NCI-H1092 (cell line): ENCODE data around the gene BTN3A1.

Source experiments
- DNase-seq: peaks from one replicate; lab custom pipeline; 2025; lab: John Stamatoyannopoulos, UW

BTN3A1 gene

DNA sequence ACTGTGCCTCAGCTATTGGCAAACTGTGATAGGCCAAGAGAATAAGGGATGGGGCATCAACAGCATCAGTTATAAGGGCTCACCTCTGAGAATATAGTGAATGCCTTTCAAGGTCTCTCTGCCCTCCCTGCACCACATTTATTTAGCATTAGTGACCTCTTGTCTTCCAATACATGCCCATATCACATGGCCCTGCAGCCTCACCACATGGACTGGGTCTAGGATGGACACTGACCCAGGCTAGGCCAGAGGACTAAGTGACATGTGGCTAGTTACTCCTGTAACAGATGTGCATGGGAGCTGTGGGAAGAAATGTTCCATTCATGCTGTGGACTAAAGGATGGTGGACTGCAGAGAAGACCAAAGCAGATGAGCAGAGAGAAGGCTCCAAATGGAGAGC lies 22.3 kb upstream of the BTN3A1 start:
- no peak for DNase-seq

DNA sequence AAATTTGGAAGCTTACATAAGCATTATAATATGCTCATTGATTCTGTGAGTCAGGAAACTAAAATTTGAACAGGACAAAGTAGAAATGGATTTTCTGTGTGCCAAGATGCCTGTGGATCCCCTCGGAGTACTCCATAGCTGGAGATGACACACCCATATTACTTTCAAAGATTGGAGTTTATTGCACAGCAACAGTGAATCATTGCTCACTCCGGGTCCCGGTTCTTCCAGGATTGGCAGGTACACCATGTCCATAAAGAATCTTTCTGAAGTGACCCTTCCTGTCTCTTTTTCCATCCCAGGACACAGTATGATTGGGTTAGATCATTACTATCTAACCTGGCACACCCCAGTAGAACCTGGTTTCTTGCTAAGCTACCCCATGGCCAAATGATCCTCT lies 21.8 kb upstream of the BTN3A1 start:
- no peak for DNase-seq

- DNase-seq, result no peak
Measured at GRCh38 chr6:26382121-26382520, 20.0 kb upstream of the BTN3A1 start.

- DNase-seq, result no peak
Measured at GRCh38 chr6:26383624-26384417, 18.3 kb upstream of the BTN3A1 start.

- DNase-seq, result no peak
Measured at GRCh38 chr6:26385734-26386125, 16.3 kb upstream of the BTN3A1 start.

GRCh38 chr6:26387565-26387964 lies 14.5 kb upstream of the BTN3A1 start:
- no peak for DNase-seq

DNA sequence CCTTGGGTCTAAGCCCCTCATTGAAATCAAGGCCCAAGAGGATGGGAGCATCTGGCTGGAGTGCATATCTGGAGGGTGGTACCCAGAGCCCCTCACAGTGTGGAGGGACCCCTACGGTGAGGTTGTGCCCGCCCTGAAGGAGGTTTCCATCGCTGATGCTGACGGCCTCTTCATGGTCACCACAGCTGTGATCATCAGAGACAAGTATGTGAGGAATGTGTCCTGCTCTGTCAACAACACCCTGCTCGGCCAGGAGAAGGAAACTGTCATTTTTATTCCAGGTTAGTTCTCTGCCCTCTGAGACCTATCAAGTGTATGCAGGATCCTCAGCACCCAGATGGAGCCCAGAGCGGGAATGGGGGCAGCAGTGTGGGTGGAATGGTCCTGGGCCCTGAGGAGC lies 14.1 kb upstream of the BTN3A1 start:
- DNase-seq, result no peak

DNA sequence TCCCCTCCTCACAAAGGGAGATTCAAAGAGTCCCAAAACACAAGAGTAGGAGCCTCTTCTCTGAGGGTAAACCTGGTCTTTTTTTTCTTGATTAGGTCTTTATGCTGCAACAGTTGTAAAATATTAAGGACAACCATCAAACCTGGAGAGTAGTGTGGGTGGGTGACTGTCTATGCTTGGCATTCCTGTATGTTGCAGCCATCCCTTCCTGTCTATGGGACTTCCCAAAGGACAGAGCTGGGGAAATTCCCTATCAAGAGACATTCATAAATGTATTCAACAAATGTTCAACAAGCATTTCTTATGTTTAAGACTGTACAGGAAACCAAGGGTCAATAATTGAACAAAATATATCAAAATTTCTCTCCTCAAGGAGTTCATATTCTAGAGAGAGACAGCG lies 13.6 kb upstream of the BTN3A1 start:
- DNase-seq, result no peak

DNA sequence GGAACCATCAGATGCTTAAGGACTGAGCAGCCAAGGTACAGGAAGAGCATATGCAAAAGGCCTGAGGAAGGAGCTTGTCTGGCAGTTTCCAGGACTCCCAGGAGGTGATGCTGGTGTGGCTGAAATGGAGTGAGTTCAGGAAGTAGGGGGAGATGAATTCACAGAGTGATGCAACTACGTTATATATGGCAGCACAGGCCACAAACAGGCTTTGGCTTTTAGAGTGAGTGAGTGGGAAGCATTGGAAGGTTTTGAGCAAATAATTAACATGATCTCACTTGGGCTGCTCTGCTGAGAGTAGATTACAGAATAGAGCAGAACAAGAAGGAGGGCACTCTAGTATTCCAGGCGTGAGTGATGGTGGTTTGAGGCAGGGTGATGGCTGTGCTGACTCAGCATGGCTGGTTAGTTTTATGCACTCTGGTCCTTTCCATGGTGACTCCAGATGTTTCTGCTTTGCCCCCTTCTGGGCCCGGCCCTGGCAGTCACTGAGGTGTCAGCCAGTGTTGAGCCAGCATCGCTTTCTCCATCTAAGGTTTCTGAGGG lies 12.7 kb upstream of the BTN3A1 start:
- DNase-seq, result no peak

- no peak for DNase-seq
Measured at GRCh38 chr6:26390531-26390930, 11.5 kb upstream of the BTN3A1 start.

GRCh38 chr6:26392932-26393636 lies 9.0 kb upstream of the BTN3A1 start:
- no peak for DNase-seq

GRCh38 chr6:26394289-26394688 lies 7.8 kb upstream of the BTN3A1 start:
- no peak for DNase-seq

DNA sequence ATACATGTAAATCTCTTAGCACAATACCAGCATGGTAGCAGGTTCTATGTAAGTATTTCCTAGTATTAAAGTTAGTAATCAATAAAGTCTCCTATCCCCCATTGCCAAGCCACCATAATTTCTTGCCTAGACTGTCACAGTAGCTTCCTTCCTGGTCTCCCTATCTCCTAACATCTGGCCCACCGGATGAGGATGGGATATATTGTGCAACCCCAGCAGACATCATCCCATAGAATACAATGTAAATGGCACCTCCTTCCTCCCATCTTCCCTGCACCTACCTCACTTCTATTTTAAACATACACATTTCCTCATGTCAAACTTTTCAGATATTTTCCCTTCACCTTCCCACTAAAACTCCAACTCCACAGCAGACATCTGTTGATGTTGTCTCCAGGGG lies 3.5 kb upstream of the BTN3A1 start:
- no peak for DNase-seq

GRCh38 chr6:26400626-26401025 lies 1.4 kb upstream of the BTN3A1 start:
- DNase-seq, result no peak

- no peak for DNase-seq
Measured at GRCh38 chr6:26401389-26401986, 587 bp upstream of the BTN3A1 start.

- DNase-seq, result no peak
Measured at GRCh38 chr6:26403893-26404292, 1.8 kb downstream of the BTN3A1 start.

DNA sequence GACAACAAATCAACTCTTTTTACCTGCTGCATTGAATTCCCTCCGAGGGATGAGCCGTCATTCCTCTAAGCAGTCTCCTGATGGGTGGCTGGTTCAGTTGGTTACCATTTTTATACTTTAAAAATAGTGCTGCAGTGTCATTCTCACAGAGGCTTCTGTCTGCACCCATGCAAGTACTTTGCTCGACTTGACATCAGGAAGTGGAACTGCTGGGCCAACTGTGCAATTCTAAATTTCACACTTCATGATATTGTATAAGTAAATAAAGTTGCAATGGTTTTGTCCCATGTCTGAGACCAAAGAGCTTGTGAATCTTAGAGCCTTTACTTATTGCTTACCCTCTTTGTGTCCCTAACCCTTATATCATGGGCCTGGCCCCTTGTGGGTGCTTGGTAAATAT lies 2.5 kb downstream of the BTN3A1 start:
- DNase-seq, result no peak

DNA sequence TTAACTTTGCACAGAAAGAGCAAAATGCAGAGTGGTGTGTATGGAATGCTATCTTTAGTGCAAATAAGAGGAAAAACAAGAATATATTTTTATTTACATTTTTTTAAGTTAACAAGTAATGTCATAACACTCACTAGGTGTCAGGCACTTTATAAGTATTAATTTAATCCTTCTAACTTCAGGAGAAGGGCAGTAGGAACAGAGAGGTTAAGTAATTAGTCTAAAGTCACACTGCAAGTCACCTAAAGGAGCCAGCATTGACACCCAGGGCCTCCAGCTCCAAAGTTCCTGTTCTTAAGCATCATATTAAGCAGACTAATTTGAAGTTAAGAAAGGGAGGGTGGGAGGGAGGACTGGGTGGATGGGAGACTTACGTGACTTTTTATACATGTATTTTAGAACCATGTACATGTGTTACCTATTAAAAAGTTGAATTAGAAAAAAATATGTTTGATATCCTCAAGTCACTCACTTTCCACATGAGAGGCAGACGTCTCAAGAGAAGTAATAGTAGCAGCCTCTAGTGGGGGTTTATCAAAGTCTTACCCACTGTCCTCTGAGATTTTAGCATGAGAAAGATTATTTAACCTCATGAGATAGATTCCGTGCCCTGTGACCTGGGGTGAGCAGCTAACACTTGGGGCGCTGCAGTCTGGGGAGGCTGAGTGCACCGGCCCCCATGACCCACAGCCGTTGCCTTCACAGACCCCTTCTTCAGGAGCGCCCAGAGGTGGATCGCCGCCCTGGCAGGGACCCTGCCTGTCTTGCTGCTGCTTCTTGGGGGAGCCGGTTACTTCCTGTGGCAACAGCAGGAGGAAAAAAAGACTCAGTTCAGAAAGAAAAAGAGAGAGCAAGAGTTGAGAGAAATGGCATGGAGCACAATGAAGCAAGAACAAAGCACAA lies 7.0 kb downstream of the BTN3A1 start:
- DNase-seq, result no peak

GRCh38 chr6:26411751-26412150 lies 9.7 kb downstream of the BTN3A1 start:
- no peak for DNase-seq

DNA sequence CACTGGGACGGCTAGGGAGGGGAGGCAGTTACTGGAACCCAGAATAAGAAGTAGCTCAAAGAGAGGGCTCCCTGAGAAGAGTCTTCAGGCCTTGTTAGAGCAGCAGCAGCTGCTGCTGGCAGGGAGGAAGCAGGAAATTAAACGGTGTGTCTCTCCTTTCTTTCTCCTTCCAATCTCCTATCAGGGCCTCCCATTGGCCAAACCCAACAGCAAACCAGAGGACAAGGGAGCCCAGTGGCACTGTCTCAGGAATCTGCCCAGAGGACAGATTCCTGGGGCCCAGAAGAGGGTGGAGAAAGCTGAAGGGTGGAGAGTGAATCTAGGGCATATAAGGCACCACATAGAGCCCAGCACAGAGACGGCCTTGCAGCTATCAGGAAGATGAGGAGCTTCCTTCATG lies 10.2 kb downstream of the BTN3A1 start:
- no peak for DNase-seq

GRCh38 chr6:26412954-26413353 lies 10.9 kb downstream of the BTN3A1 start:
- no peak for DNase-seq

- DNase-seq, result no peak
Measured at GRCh38 chr6:26414281-26414680, 12.2 kb downstream of the BTN3A1 start.
